Right lobe of liver (tissue), 6 donors: ENCODE data around the gene FANCC. TPM values are rescaled to one million over a fixed set of nuclear protein-coding genes. Genes with fewer than 3 reads are reported as not detected.

ENCODE experiments used
- ATAC-seq, 4 donors: fragments of 200-7000 bp; cut with Tn5 transposase; one replicate each; pipeline ENCODE4 v1.9.1; 2020; ENCODE audit warnings: mild to moderate bottlenecking in 4 of 4, moderate library complexity in 4 of 4
- DNase-seq, 3 donors: peaks; one replicate each; pipeline ENCODE4 v3.0.0-alpha.2; 2020
- H3K27ac ChIP-seq, 3 donors: fragments of 200-600 bp; one replicate each; pipeline ENCODE4 v1.8.0; 2022
- H3K27me3 ChIP-seq, 2 donors: fragments of 200-600 bp; one replicate each; pipeline ENCODE4 v1.8.0; 2022
- H3K36me3 ChIP-seq, 4 donors: fragments of 200-600 bp; sonication (generic) in 1 of 4; one replicate each; pipeline versions ENCODE4 v1.5.1 to v1.8.0; 2017 to 2022; ENCODE audit warnings: control low read depth in 1 of 4
- H3K4me1 ChIP-seq, 4 donors: fragments of 200-600 bp; sonication (generic) in 1 of 4; one replicate each; pipeline versions ENCODE4 v1.5.1 to v1.8.0; 2017 to 2022; ENCODE audit warnings: control low read depth in 1 of 4
- H3K4me3 ChIP-seq, 3 donors: fragments of 200-600 bp; one replicate each; pipeline ENCODE4 v1.8.0; 2022
- H3K9me3 ChIP-seq, 4 donors: fragments of 200-600 bp; sonication (generic) in 1 of 4; one replicate each; pipeline versions ENCODE4 v1.5.1 to v1.8.0; 2017 to 2022; ENCODE audit warnings: control low read depth in 1 of 4
- POLR2A ChIP-seq: fragments of 450-650 bp; IDR thresholded peaks from one replicate; pipeline ENCODE4 v1.6.1; 2017; ENCODE audit warnings: antibody characterized with exemption, mild to moderate bottlenecking
- WGBS: methylation state at CpG from one replicate; pipeline ENCODE4 v1.1.6; 2018; ENCODE audit warnings: low coverage, low lambda C conversion rate; ENCODE audit not compliant: insufficient coverage; ENCODE audit errors: missing lambda C conversion rate; 5-methylcytosine and 5-hydroxymethylcytosine counted together
- intact Hi-C, 2 donors: fragments of 100-400 bp; cut with DNase I; formaldehyde crosslinking; loops; one replicate each; pipeline versions ENCODE4 v1.11.2 to v1.14.1; 2022
- long read RNA-seq: library from polyadenylated mRNA; unstranded; transcript quantifications from one replicate; pipeline ENCODE4 v2.0.0, GENCODE V29; 2019
- total RNA-seq, 6 experiments: library from RNA; depleted of rRNA in 2 of 6; stranded (reverse); fragments of >200 nt in 2 of 6; fragmentation: NEBNext Ultra II Directional in 3 of 6; extraction: Animal tissue kit (Norgen Biotek cat#: 25700) in 3 of 6; gene quantifications; one replicate each; pipeline versions ENCODE4 v1.1.0 to v1.2.4, GENCODE V29; 2016 to 2023
- TF ChIP-seq, protein P1 (sequence below), 4 donors: fragments of 200-600 bp in 3 of 4; fragments of 450-650 bp in 1 of 4; IDR thresholded peaks; one replicate each; pipeline versions ENCODE4 v1.5.1 to v1.8.0; 2016 to 2022; ENCODE audit warnings: antibody characterized with exemption in 4 of 4, mild to moderate bottlenecking in 2 of 4
- donor health status: DM: no; HTN: yes; CAD: no.
- donor health status: DM: no; HTN: no; CAD: no.
- donor health status: DM: no; HTN: no; CAD: no.
- donor health status: DM: no; HTN: yes; CAD: no.
- donor health status: DM: no; HTN: yes; CAD: no.

The FANCC gene, protein sequence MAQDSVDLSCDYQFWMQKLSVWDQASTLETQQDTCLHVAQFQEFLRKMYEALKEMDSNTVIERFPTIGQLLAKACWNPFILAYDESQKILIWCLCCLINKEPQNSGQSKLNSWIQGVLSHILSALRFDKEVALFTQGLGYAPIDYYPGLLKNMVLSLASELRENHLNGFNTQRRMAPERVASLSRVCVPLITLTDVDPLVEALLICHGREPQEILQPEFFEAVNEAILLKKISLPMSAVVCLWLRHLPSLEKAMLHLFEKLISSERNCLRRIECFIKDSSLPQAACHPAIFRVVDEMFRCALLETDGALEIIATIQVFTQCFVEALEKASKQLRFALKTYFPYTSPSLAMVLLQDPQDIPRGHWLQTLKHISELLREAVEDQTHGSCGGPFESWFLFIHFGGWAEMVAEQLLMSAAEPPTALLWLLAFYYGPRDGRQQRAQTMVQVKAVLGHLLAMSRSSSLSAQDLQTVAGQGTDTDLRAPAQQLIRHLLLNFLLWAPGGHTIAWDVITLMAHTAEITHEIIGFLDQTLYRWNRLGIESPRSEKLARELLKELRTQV
- total RNA-seq = 10 to 100 TPM in 4 of 6 experiments, 1 to 10 TPM in 2; 8.1 to 27.9 (median 13.2) TPM
- long read RNA-seq, partial matches to known transcripts = 0 of 2 reads
- long read RNA-seq, other reads (novel, unspliced or antisense) = 2 of 2 reads

DNA sequence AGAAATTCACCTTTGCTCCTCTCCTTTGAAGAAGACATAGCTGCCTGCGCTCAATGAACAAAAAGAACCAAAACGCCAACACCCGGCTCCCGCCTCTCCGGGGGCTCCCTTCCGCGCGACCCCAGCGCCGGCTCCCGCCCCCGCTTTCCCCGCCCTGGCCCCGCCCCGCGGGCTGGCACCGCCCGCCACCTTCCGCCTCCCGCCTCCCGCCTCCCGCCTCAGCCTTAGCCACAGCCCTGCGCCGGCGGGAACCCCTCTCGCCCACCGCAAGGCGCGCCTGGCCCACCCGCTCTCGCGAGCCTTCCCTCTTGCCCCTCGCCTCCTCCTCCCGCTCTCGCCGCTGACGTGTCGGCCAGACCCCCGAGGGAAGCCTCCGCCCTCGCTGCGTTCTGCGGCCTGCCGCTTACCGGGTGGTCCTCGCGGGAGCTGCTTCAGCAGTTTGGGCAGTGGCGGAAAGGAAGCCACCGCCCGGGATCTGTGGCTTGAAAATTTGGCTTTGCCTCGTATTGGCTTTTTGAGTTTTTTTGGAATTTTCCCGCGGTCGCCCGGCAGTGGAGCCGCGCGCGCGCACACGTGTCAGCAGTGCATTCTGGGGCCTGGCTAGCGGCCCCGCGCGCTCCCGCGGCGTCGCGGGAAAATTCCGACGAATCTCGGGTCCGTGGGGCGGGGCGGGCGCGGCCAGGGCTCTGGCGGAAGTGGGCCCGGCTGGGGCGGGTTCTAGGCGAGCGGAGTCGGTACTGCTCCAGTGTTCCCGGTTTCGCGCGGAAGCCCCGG is at the start of gene FANCC:
TSS of gene FANCC (minus strand) at position 591 of the 774 bp plus-strand sequence. CDS start 68,418 bp downstream, outside the sequence.
- Histone ChIP-seq H3K4me1 (peaks cover 0 to 5% (median 0%) of the 10 kb centered on the region in 4 donors), H3K9me3 (no peaks in the 10 kb centered on the region), H3K27me3 (no peaks in the 10 kb centered on the region), H3K27ac (peak within 1 kb of the TSS; percentile 82 to 97 (median 91)), H3K4me3 (peak within 1 kb of the TSS; percentile 95 to 100 (median 100)), H3K36me3 (no peaks in the 10 kb centered on the region)
- ATAC-seq = peak; percentile 87 to 93 (median 90)
- TF ChIP-seq, protein P1, sequence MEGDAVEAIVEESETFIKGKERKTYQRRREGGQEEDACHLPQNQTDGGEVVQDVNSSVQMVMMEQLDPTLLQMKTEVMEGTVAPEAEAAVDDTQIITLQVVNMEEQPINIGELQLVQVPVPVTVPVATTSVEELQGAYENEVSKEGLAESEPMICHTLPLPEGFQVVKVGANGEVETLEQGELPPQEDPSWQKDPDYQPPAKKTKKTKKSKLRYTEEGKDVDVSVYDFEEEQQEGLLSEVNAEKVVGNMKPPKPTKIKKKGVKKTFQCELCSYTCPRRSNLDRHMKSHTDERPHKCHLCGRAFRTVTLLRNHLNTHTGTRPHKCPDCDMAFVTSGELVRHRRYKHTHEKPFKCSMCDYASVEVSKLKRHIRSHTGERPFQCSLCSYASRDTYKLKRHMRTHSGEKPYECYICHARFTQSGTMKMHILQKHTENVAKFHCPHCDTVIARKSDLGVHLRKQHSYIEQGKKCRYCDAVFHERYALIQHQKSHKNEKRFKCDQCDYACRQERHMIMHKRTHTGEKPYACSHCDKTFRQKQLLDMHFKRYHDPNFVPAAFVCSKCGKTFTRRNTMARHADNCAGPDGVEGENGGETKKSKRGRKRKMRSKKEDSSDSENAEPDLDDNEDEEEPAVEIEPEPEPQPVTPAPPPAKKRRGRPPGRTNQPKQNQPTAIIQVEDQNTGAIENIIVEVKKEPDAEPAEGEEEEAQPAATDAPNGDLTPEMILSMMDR (IDR thresholded peaks at IDR 0.05) = peak in 1 of 4 donors; percentile 7
- TF ChIP-seq POLR2A = peak; percentile 66
- intact Hi-C loops = no loop called here
- DNase-seq = peak; percentile 93 to 94 (median 94)
- 0% methylated on average over 36 of the region's 89 CpGs for WGBS

DNA sequence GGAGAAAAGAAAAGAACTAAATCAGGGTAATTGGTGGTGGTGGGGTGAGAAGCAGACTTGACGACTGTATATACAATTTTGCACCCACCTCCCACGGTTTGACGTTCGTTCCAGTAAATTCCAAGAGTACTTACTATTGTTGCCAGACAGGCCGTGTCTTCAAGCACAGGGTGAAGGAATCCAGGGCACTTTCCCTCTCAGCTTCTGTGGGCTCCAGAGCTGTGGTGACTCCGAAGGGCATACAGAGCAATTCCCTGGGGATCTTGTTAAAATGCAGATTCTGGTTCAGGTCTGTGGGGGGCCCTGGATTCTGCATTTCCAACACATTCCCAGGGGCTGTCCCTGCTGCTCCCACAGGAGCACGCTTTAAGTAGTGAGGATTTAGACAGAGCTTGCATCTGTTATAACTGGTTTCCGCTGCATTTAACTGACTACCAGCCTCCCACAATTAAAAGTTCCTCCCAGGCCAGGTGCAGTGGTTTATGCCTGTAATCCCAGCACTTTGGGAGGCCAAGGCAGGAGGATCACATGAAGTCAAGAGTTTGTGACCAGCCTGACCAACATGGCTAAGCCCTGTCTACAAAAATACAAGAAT is 49.3 kb upstream of the FANCC start:
- no peaks in the 10 kb centered on the region for H3K9me3 ChIP-seq
- WGBS = 40% methylated on average over 7 of the region's 8 CpGs
- TF ChIP-seq POLR2A = no peak
- TF ChIP-seq, protein P1 (IDR thresholded peaks at IDR 0.05) = no peak
- DNase-seq (no peak), ATAC-seq (no peak)
- no peaks in the 10 kb centered on the region for H3K4me1 ChIP-seq
- H3K4me3 ChIP-seq = no peak overlapping the region
- no peaks in the 10 kb centered on the region for H3K27me3 ChIP-seq
- no peaks in the 10 kb centered on the region for H3K36me3 ChIP-seq
- no peak overlapping the region for H3K27ac ChIP-seq
- intact Hi-C loops = no loop called here

DNA sequence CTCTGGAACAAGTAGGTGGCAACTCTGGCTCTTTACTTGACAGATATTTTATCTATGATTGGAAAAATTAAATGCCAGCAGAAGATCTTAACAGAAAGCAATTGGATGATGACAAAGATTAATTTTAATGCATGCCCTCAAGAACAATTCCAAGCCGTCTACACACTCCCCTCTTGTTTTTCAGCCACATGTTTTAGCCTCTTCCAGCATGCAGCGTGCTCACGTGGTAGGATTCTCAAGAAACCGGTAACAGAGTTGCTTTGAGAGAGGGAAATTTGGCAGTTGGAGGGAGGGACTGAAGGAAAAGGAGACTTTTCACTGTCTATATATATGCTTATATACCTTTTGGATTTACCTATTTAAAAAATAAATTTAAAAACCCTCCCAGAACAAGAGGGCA is 48.3 kb upstream of the FANCC start:
- no peak overlapping the region for H3K4me3 ChIP-seq
- no peaks in the 10 kb centered on the region for H3K4me1 ChIP-seq
- H3K27me3 ChIP-seq = no peaks in the 10 kb centered on the region
- no peaks in the 10 kb centered on the region for H3K9me3 ChIP-seq
- H3K27ac ChIP-seq = no peak overlapping the region
- H3K36me3 ChIP-seq = no peaks in the 10 kb centered on the region
- intact Hi-C loops = no loop called here
- TF ChIP-seq, protein P1 (IDR thresholded peaks at IDR 0.05) = no peak
- no peak for TF ChIP-seq POLR2A
- no peak for DNase-seq
- ATAC-seq = no peak
- 68% methylated on average over 4 of the region's 4 CpGs for WGBS

DNA sequence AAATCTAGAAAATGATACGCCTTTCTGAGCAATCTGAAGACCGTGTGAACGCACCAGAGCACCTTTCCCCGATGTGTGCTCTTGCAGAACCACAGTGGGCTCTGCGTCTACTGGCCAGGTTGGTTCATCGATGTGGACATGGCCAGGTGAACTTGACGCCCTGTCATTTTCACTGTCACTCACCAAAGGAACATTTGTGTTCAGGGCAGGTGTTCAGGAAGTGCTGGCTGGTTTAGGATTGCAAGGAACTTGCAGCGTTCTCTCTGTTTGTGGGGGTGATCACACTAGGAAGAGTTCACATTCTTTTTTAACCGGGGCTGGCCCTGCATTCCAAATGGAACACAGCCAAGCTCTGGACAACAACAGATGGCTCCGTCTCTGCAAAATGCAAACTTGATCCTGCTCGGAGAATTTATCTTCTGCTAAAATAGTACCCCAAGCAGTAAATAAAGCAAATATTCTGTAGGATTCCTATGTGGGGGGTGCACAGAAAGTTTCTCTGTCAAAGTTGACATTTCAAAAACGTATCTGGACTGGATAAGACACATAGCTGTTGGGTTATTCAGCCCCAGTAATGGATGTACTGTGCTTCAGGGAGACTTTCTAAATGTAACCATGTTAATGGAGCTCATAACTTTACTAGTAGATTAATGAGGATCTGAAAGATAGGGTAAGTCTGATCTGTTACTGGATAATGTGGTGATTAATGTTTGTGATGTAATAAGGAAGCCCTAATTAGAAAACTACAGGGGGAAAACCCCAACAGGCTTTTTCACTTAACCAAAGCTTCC is 45.7 kb upstream of the FANCC start:
- no peak overlapping the region for H3K27ac ChIP-seq
- no peaks in the 10 kb centered on the region for H3K9me3 ChIP-seq
- no peak for DNase-seq
- no peaks in the 10 kb centered on the region for H3K36me3 ChIP-seq
- intact Hi-C loops = no loop called here
- H3K4me3 ChIP-seq = no peak overlapping the region
- ATAC-seq = no peak
- no peaks in the 10 kb centered on the region for H3K4me1 ChIP-seq
- no peaks in the 10 kb centered on the region for H3K27me3 ChIP-seq
- 41% methylated on average over 8 of the region's 12 CpGs for WGBS
- TF ChIP-seq POLR2A = no peak
